Measurements from ENCODE around the gene ZC3H7A. TPM values are rescaled to one million over a fixed set of nuclear protein-coding genes. Genes with fewer than 3 reads are reported as not detected.

Gene ZC3H7A
- total and polyA plus RNA-seq, 2 donors (not counting 1 experiment from before 2014, with no cell fraction given) = 48.9 to 52.8 TPM

DNA sequence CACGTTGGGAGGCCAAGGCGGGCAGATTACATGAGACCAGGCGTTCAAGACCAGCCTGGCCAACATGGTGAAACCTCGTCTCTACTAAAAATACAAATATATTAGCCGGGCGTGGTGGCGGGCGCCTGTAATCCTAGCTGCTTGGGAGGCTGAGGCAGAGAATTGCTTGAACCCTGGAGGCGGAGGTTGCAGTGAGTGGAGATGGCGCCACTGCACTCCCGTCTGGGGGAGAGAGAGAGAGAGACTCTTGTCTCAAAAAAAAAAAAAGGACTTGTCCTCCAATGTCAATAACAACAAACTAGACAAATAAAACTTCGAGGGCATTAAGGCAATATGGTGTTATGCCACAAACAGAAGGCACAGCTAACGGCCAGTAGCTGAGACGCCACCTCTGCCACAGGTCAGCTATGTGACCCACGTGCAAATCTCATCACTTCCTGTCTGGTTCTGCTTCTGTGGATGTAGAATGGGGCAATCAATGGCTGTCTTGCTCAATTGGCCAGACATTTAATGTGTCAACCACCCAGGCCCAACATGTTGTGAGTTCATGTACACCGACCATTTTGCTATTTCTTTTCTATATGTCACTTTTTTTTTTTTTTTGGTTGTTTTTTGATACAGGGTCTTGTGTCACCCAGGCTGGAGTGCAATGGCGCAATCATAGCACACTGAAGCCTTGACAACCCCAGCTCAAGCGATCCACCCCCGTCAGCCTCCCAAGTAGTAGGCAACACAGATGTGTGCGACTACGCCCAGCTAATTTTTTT is 53.6 kb downstream of the ZC3H7A start:
- peak overlapping the region; percentile 62 for H3K9ac ChIP-seq (ENCODE audit: insufficient read depth, low read length)
- TF ChIP-seq, protein P1, sequence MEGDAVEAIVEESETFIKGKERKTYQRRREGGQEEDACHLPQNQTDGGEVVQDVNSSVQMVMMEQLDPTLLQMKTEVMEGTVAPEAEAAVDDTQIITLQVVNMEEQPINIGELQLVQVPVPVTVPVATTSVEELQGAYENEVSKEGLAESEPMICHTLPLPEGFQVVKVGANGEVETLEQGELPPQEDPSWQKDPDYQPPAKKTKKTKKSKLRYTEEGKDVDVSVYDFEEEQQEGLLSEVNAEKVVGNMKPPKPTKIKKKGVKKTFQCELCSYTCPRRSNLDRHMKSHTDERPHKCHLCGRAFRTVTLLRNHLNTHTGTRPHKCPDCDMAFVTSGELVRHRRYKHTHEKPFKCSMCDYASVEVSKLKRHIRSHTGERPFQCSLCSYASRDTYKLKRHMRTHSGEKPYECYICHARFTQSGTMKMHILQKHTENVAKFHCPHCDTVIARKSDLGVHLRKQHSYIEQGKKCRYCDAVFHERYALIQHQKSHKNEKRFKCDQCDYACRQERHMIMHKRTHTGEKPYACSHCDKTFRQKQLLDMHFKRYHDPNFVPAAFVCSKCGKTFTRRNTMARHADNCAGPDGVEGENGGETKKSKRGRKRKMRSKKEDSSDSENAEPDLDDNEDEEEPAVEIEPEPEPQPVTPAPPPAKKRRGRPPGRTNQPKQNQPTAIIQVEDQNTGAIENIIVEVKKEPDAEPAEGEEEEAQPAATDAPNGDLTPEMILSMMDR (conservative IDR thresholded peaks at IDR 0.05 in 1 of 2, IDR thresholded peaks at IDR 0.05 in 1 of 2; ENCODE audit: low read depth in 1 of 2, low read length in 2 of 2) = no peak
- no peak for TF ChIP-seq EZH2 (IDR thresholded peaks at IDR 0.05; ENCODE audit: low read length, missing control alignments)
- no peaks in the 10 kb centered on the region for H3K9me3 ChIP-seq (ENCODE audit: control insufficient read depth, insufficient read depth, low read depth, low read length)
- no peaks in the 10 kb centered on the region for H3K36me3 ChIP-seq (ENCODE audit: control insufficient read depth, insufficient read depth, low read length)
- H3K4me1 ChIP-seq (ENCODE audit: control insufficient read depth, extremely low read depth, insufficient read depth, low read length) = peaks cover 7% of the 10 kb centered on the region
- H4K20me1 ChIP-seq (ENCODE audit: control insufficient read depth, extremely low read depth, insufficient read depth, low read length) = no peaks in the 10 kb centered on the region
- peak; percentile 50 to 68 for DNase-seq (ENCODE audit: low read depth in 2 of 2)
- H3K27me3 ChIP-seq (ENCODE audit: control insufficient read depth, insufficient read depth, low read length) = no peaks in the 10 kb centered on the region
- peaks cover 30% of the 10 kb centered on the region for H3K79me2 ChIP-seq (ENCODE audit: control insufficient read depth, insufficient read depth, low read length)
- H3K4me2 ChIP-seq (ENCODE audit: extremely low read depth, insufficient read depth, low read length) = peak overlapping the region; percentile 83
- H3K27ac ChIP-seq (ENCODE audit: insufficient read depth, low read length) = peak overlapping the region; percentile 85
- peak overlapping the region; percentile 61 for H2AFZ ChIP-seq (ENCODE audit: low read length)
- H3K4me3 ChIP-seq (replicated peaks in 1 of 4; ENCODE audit: control extremely low read depth in 1 of 4, insufficient read depth in 1 of 4, low read depth in 3 of 4, low read length in 4 of 4) = peak overlapping the region; percentile 37 to 64 (median 54)

DNA sequence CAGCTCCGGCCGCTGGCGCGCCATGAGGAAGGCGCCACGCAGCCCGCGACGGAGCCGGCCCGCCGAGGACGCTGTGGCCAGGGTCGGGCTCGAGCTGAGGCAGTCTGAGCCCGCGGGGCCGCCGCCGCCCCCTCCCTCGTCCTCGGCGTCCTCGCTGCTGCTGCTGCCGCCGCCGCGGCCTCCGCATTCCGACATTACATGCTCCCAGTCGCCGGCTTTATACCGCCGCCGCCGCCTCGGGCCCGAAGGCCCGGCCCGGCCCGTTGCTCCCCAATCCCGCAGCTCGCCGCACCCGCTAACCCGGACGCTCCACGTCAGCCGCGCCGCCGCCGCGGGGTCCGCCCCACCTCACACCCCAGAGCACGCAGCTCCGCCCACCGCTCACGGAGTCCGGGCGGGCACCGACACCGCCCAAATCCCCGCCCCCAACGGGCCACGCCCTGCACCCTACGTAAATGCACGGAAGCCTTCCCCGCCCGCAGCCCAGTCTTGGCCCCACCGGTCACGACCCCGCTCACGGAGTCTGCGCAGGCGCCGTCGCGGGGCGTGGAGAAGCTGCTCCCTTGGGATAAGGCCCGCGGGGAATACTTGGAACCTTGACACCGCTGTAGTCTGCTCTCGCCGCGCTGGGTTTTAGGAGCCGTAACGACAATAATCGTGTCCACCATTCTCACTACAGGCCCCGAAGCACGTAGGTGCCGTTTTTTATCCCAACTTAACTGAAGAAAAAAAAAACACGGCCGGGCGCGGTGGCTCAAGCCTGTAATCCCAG is 54.3 kb downstream of the ZC3H7A start, which contains the start of gene TXNDC11:
TXNDC11 (minus strand) TSS at position 322 of the 772 bp plus-strand sequence; CDS start at position 195, 127 bp downstream.
- H3K36me3 ChIP-seq (ENCODE audit: control insufficient read depth, insufficient read depth, low read length) = no peaks in the 10 kb centered on the region
- H3K27ac ChIP-seq (ENCODE audit: insufficient read depth, low read length) = peak within 1 kb of the TSS; percentile 85
- H3K9me3 ChIP-seq (ENCODE audit: control insufficient read depth, insufficient read depth, low read depth, low read length) = no peaks in the 10 kb centered on the region
- H3K79me2 ChIP-seq (ENCODE audit: control insufficient read depth, insufficient read depth, low read length) = peaks cover 38% of the 10 kb centered on the region
- peak within 1 kb of the TSS; percentile 61 for H2AFZ ChIP-seq (ENCODE audit: low read length)
- H4K20me1 ChIP-seq (ENCODE audit: control insufficient read depth, extremely low read depth, insufficient read depth, low read length) = no peaks in the 10 kb centered on the region
- H3K4me3 ChIP-seq (replicated peaks in 1 of 4; ENCODE audit: control extremely low read depth in 1 of 4, insufficient read depth in 1 of 4, low read depth in 3 of 4, low read length in 4 of 4) = peak within 1 kb of the TSS; percentile 46 to 96 (median 70)
- H3K27me3 ChIP-seq (ENCODE audit: control insufficient read depth, insufficient read depth, low read length) = no peaks in the 10 kb centered on the region
- peak; percentile 96 to 98 for DNase-seq (ENCODE audit: low read depth in 2 of 2)
- TF ChIP-seq, protein P1 (conservative IDR thresholded peaks at IDR 0.05 in 1 of 2, IDR thresholded peaks at IDR 0.05 in 1 of 2; ENCODE audit: low read depth in 1 of 2, low read length in 2 of 2) = no peak
- no peak for TF ChIP-seq EZH2 (IDR thresholded peaks at IDR 0.05; ENCODE audit: low read length, missing control alignments)
- peak within 1 kb of the TSS; percentile 83 for H3K4me2 ChIP-seq (ENCODE audit: extremely low read depth, insufficient read depth, low read length)
- H3K4me1 ChIP-seq (ENCODE audit: control insufficient read depth, extremely low read depth, insufficient read depth, low read length) = peaks cover 7% of the 10 kb centered on the region
- H3K9ac ChIP-seq (ENCODE audit: insufficient read depth, low read length) = peak within 1 kb of the TSS; percentile 91

DNA sequence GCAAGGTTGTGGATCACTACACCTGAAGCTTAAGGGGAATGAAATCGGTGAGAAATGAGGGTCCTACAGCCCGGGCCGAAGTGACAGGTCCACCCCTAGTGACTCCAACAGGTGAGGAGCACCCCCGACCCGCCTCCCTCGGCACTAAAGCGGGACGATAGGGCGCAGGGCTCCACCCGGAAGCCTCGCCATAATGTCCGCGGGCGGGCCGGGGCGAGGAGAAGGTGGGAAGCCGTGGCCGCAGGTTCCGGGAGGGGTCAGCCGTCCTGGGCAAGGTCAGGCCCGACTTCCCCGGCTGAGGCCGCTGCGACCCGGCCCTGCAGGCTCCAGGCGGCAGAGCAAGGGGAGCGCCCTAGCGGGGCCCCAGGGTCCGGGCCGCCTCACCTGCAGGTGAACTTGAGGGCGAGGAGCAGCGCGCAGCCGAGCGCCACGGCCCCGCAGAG is 54.9 kb downstream of the ZC3H7A start:
- Histone ChIP-seq H3K27ac (ENCODE audit: insufficient read depth, low read length) (peak overlapping the region; percentile 85), H3K9me3 (ENCODE audit: control insufficient read depth, insufficient read depth, low read depth, low read length) (no peaks in the 10 kb centered on the region), H3K4me2 (ENCODE audit: extremely low read depth, insufficient read depth, low read length) (peak overlapping the region; percentile 9), H3K27me3 (ENCODE audit: control insufficient read depth, insufficient read depth, low read length) (no peaks in the 10 kb centered on the region), H4K20me1 (ENCODE audit: control insufficient read depth, extremely low read depth, insufficient read depth, low read length) (no peaks in the 10 kb centered on the region), H3K9ac (ENCODE audit: insufficient read depth, low read length) (peak overlapping the region; percentile 91), H3K79me2 (ENCODE audit: control insufficient read depth, insufficient read depth, low read length) (peaks cover 38% of the 10 kb centered on the region), H3K4me1 (ENCODE audit: control insufficient read depth, extremely low read depth, insufficient read depth, low read length) (peaks cover 7% of the 10 kb centered on the region), H3K4me3 (replicated peaks in 1 of 4; ENCODE audit: control extremely low read depth in 1 of 4, insufficient read depth in 1 of 4, low read depth in 3 of 4, low read length in 4 of 4) (peak overlapping the region; percentile 43 to 96 (median 70)), H2AFZ (ENCODE audit: low read length) (no peak overlapping the region), H3K36me3 (ENCODE audit: control insufficient read depth, insufficient read depth, low read length) (no peaks in the 10 kb centered on the region)
- no peak for TF ChIP-seq EZH2 (IDR thresholded peaks at IDR 0.05; ENCODE audit: low read length, missing control alignments)
- TF ChIP-seq, protein P1 (conservative IDR thresholded peaks at IDR 0.05 in 1 of 2, IDR thresholded peaks at IDR 0.05 in 1 of 2; ENCODE audit: low read depth in 1 of 2, low read length in 2 of 2) = no peak
- peak; percentile 6 to 15 for DNase-seq (ENCODE audit: low read depth in 2 of 2)
